GM12801 (cell line): ENCODE results near the gene HYPK.

Experiments used
- CTCF ChIP-seq: IDR thresholded peaks from one replicate; pipeline ENCODE4 v1.5.1; 2011; ENCODE audit warnings: control low read depth; ENCODE audit not compliant: insufficient read length; ENCODE audit errors: extremely low read depth

The HYPK gene

GRCh38 chr15:43774062-43774461, 26.3 kb upstream of the HYPK start:
- no peak for TF ChIP-seq CTCF

- no peak for TF ChIP-seq CTCF
Measured at GRCh38 chr15:43775411-43775965, 24.9 kb upstream of the HYPK start.

GRCh38 chr15:43776101-43776717, 24.2 kb upstream of the HYPK start:
- TF ChIP-seq CTCF = no peak

GRCh38 chr15:43776718-43777266, 23.6 kb upstream of the HYPK start, which contains the start of gene ELL3:
Gene ELL3, minus strand, starts transcription at chr15:43776966. Its CDS starts 65 bp downstream, at chr15:43776901.
- no peak for TF ChIP-seq CTCF

- no peak for TF ChIP-seq CTCF
Measured at GRCh38 chr15:43777267-43777914, 23.0 kb upstream of the HYPK start.

- TF ChIP-seq CTCF = no peak
Measured at GRCh38 chr15:43779016-43779415, 21.4 kb upstream of the HYPK start.

GRCh38 chr15:43789409-43789808, 11.0 kb upstream of the HYPK start:
- TF ChIP-seq CTCF = no peak
